ENCODE data around the gene FAM181B. TPM values are rescaled to one million over a fixed set of nuclear protein-coding genes. Genes with fewer than 3 reads are reported as not detected.

Gene FAM181B, protein sequence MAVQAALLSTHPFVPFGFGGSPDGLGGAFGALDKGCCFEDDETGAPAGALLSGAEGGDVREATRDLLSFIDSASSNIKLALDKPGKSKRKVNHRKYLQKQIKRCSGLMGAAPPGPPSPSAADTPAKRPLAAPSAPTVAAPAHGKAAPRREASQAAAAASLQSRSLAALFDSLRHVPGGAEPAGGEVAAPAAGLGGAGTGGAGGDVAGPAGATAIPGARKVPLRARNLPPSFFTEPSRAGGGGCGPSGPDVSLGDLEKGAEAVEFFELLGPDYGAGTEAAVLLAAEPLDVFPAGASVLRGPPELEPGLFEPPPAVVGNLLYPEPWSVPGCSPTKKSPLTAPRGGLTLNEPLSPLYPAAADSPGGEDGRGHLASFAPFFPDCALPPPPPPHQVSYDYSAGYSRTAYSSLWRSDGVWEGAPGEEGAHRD
- total RNA-seq: not detected

DNA sequence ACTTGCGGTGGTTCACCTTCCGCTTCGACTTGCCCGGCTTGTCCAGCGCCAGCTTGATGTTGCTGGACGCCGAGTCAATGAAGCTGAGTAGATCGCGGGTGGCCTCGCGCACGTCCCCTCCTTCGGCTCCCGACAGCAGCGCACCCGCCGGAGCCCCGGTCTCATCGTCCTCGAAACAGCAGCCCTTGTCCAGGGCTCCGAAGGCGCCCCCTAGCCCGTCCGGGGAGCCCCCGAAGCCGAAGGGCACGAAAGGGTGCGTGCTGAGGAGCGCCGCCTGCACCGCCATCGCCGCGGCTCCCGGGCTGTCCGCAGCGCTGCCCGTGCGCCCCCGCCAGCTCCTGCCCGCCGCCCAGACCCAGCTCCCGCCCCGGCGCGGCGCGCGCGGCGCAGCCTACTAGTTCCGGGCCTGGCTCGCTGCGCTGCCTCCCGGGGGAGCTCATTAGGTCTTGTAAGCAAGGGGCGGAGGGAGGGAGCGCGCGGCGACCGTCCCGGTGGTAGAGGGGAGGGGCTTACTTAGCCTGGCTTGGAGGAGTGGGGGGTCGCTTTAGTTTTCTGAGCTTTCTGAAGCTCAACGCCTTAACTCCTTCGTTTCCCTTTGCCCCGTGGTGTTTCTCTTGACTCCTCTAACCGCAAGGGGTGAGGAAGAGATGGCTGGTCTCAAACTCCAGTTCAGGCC is at the start of gene FAM181B:
TSS of gene FAM181B (minus strand) at position 421 of the 676 bp plus-strand sequence. CDS start at position 286, 135 bp downstream.
- ChIA-PET POLR2A (no interaction called here), CTCF (interaction anchor here (1.0 to 1.7 kb wide), 6 partner anchors 10 to 43 kb away, joined by 3 to 6 read pairs (median 4); no protein-coding TSS in a partner anchor)
- peak; percentile 81 for ATAC-seq
- peak; percentile 42 for DNase-seq
- no peak within 1 kb of the TSS for H3K27ac Mint-ChIP-seq
- no peaks in the 10 kb centered on the region for H3K4me1 Mint-ChIP-seq (ENCODE audit: low read depth)
- no peaks in the 10 kb centered on the region for H3K9me3 Mint-ChIP-seq (ENCODE audit: insufficient read depth)
- peaks cover 61% of the 10 kb centered on the region for H3K27me3 Mint-ChIP-seq (ENCODE audit: low read depth)
- H3K36me3 Mint-ChIP-seq (ENCODE audit: low read depth): no peaks in the 10 kb centered on the region
- peak within 1 kb of the TSS; percentile 56 for H3K4me3 Mint-ChIP-seq

DNA sequence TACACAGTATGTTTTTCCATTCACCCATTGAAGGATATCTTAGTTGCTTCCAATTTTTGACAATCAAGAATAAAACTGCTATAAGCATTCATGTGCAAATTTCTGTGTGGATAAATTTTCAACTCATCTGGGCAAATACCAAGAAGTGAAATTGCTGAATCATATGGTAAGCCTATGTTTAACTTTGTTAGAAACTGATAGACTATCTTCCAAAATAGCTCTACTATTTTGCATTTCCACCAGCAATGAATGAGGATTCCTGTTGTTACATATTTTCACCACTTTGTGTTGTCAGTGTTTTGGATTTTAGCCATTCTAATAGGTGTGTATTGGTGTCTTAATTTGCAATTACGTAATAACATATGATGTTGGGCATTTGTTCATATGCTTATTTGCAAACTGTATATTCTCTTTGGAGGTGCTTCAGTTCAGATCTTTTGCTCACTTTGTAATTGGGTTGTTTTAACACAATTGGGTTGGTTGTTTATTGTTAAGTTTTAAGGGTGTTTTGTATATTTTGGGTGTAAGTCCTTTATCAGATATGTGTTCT is 49.2 kb upstream of the FAM181B start:
- DNase-seq (no peak), ATAC-seq (no peak)
- H3K4me1 Mint-ChIP-seq (ENCODE audit: low read depth): no peaks in the 10 kb centered on the region
- ChIA-PET POLR2A (no interaction called here), CTCF (no interaction called here)
- no peak overlapping the region for H3K27ac Mint-ChIP-seq
- H3K36me3 Mint-ChIP-seq (ENCODE audit: low read depth): no peaks in the 10 kb centered on the region
- H3K4me3 Mint-ChIP-seq: no peak overlapping the region
- no peaks in the 10 kb centered on the region for H3K9me3 Mint-ChIP-seq (ENCODE audit: insufficient read depth)
- peaks cover 15% of the 10 kb centered on the region for H3K27me3 Mint-ChIP-seq (ENCODE audit: low read depth)

- Mint-ChIP-seq H3K4me3 (no peak overlapping the region), H3K36me3 (ENCODE audit: low read depth) (no peaks in the 10 kb centered on the region), H3K4me1 (ENCODE audit: low read depth) (no peaks in the 10 kb centered on the region), H3K9me3 (ENCODE audit: insufficient read depth) (no peaks in the 10 kb centered on the region), H3K27ac (no peak overlapping the region), H3K27me3 (ENCODE audit: low read depth) (peaks cover 19% of the 10 kb centered on the region)
- DNase-seq (no peak), ATAC-seq (no peak)
- ChIA-PET CTCF (interaction anchor here (1.0 kb wide), 1 partner anchor 88 kb away, joined by 3 read pairs; no protein-coding TSS in a partner anchor), POLR2A (no interaction called here)
These were observed 45.1 kb upstream of the FAM181B start for GRCh38 chr11:82778776-82779175.

- ChIA-PET POLR2A (no interaction called here), CTCF (interaction anchor here (0.6 to 2.1 kb wide), 12 partner anchors 9 to 125 kb away, joined by 3 to 8 read pairs (median 6); partner anchors contain the start of genes DDIAS and PRCP)
- Mint-ChIP-seq H3K27me3 (ENCODE audit: low read depth) (peaks cover 17% of the 10 kb centered on the region), H3K9me3 (ENCODE audit: insufficient read depth) (no peaks in the 10 kb centered on the region), H3K27ac (no peak overlapping the region), H3K4me1 (ENCODE audit: low read depth) (no peaks in the 10 kb centered on the region), H3K4me3 (no peak overlapping the region), H3K36me3 (ENCODE audit: low read depth) (no peaks in the 10 kb centered on the region)
- no peak for DNase-seq
- no peak for ATAC-seq
These were observed 42.7 kb upstream of the FAM181B start for GRCh38 chr11:82776377-82776776.

DNA sequence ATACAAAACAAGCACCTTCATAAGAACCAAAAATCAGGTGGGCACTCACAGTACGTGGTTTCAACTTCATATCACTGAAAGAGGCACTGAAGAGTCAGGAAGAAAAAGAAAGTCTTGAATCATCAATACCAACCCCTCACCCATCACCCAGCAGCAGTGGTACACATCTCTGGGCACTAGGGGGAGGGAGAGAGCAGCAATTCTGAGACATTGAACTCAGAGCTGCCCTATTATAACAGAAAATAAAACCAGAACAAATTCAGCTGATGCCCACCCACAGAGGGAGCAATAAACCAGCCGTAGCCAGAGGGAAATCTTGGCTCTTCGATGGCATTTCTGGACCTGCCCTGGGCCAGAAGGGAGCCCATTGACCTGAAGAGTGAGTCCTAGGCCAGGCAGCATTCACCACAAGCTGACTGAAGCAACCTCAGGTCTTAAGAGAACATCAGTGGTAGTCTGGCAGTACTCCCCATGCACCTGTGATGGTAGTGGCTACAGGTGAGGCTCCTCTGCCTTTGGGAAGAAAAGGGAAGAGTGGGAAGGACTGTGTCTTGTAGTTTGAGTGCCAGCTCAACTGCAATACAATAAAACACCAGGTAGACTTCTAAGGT is 42.2 kb upstream of the FAM181B start:
- no peaks in the 10 kb centered on the region for H3K9me3 Mint-ChIP-seq (ENCODE audit: insufficient read depth)
- DNase-seq: peak; percentile 57
- peaks cover 17% of the 10 kb centered on the region for H3K27me3 Mint-ChIP-seq (ENCODE audit: low read depth)
- H3K4me1 Mint-ChIP-seq (ENCODE audit: low read depth): no peaks in the 10 kb centered on the region
- peak; percentile 78 for ATAC-seq
- ChIA-PET POLR2A (no interaction called here), CTCF (interaction anchor here (0.6 to 2.1 kb wide), 12 partner anchors 8 to 125 kb away, joined by 3 to 8 read pairs (median 6); partner anchors contain the start of genes DDIAS and PRCP)
- no peaks in the 10 kb centered on the region for H3K36me3 Mint-ChIP-seq (ENCODE audit: low read depth)
- H3K27ac Mint-ChIP-seq: no peak overlapping the region
- H3K4me3 Mint-ChIP-seq: no peak overlapping the region

- Mint-ChIP-seq H3K27me3 (ENCODE audit: low read depth) (peaks cover 17% of the 10 kb centered on the region), H3K4me3 (no peak overlapping the region), H3K9me3 (ENCODE audit: insufficient read depth) (no peaks in the 10 kb centered on the region), H3K27ac (no peak overlapping the region), H3K36me3 (ENCODE audit: low read depth) (no peaks in the 10 kb centered on the region), H3K4me1 (ENCODE audit: low read depth) (no peaks in the 10 kb centered on the region)
- ChIA-PET POLR2A (no interaction called here), CTCF (interaction anchor here (1.0 to 2.1 kb wide), 8 partner anchors 8 to 126 kb away, joined by 4 to 8 read pairs (median 7); partner anchors contain the start of genes DDIAS and PRCP)
- ATAC-seq (no peak), DNase-seq (no peak)
These were observed 41.6 kb upstream of the FAM181B start for GRCh38 chr11:82775218-82775617.

GRCh38 chr11:82771781-82772180 is 38.1 kb upstream of the FAM181B start:
- ChIA-PET POLR2A (no interaction called here), CTCF (no interaction called here)
- ATAC-seq: no peak
- H3K27me3 Mint-ChIP-seq (ENCODE audit: low read depth): peaks cover 12% of the 10 kb centered on the region
- H3K4me3 Mint-ChIP-seq: no peak overlapping the region
- H3K9me3 Mint-ChIP-seq (ENCODE audit: insufficient read depth): no peaks in the 10 kb centered on the region
- no peak for DNase-seq
- H3K36me3 Mint-ChIP-seq (ENCODE audit: low read depth): no peaks in the 10 kb centered on the region
- no peak overlapping the region for H3K27ac Mint-ChIP-seq
- H3K4me1 Mint-ChIP-seq (ENCODE audit: low read depth): no peaks in the 10 kb centered on the region

DNA sequence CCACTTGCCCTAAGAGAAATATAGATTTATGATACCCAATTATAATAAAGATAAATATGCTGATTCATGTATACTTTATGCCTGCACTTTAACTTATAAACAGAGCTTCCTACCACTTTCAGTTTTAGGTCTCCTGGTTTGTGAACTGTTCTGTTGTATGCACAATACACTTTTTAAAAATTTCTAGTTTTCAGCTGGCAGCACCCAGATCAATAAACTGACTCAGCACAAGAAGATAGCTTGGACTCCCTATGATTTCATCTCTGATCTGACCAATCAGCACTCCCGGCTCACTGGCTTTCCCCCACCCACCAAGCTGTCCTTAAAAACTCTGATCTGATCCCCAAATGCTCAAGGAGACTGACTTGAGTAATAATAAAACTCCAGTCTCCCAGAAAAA is 33.5 kb upstream of the FAM181B start:
- peaks cover 5% of the 10 kb centered on the region for H3K27me3 Mint-ChIP-seq (ENCODE audit: low read depth)
- ChIA-PET POLR2A (no interaction called here), CTCF (interaction anchor here (0.6 to 1.6 kb wide), 3 partner anchors 9 to 637 kb away, joined by 3 to 7 read pairs (median 3); no protein-coding TSS in a partner anchor)
- H3K27ac Mint-ChIP-seq: no peak overlapping the region
- no peak overlapping the region for H3K4me3 Mint-ChIP-seq
- no peaks in the 10 kb centered on the region for H3K36me3 Mint-ChIP-seq (ENCODE audit: low read depth)
- no peak for DNase-seq
- no peaks in the 10 kb centered on the region for H3K9me3 Mint-ChIP-seq (ENCODE audit: insufficient read depth)
- no peak for ATAC-seq
- H3K4me1 Mint-ChIP-seq (ENCODE audit: low read depth): no peaks in the 10 kb centered on the region

DNA sequence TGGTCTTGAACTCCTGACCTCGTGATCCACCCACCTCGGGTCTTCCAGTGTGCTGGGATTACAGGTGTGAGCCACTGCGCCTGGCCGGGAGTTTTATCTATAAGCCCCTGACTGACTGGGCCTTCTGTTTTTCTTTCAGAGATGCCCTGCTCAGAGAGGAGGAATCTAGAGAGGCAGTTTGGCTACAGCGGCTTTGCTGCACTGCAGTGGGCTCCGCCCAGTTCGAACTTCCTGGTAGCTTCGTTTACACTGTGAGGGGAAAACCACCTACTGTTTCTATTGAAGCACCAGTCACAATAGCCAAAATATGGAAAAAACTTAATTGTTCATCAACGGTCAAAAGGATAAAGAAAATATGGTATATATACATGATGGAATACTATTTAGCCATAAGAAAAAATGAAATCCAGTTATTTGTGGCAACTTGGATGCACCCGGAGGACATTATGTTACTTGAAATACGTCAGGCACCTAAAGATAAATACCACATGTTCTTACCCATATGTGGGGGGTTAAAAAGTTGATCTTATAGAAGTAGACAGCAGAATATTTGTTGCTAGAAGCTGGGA is 31.9 kb upstream of the FAM181B start:
- Mint-ChIP-seq H3K4me3 (no peak overlapping the region), H3K4me1 (ENCODE audit: low read depth) (no peaks in the 10 kb centered on the region), H3K27ac (no peak overlapping the region), H3K36me3 (ENCODE audit: low read depth) (no peaks in the 10 kb centered on the region), H3K9me3 (ENCODE audit: insufficient read depth) (no peaks in the 10 kb centered on the region), H3K27me3 (ENCODE audit: low read depth) (peaks cover 5% of the 10 kb centered on the region)
- ChIA-PET CTCF (no interaction called here), POLR2A (interaction anchor here (0.6 kb wide), 1 partner anchor 64 kb away, joined by 4 read pairs; no protein-coding TSS in a partner anchor)
- ATAC-seq (no peak), DNase-seq (no peak)

GRCh38 chr11:82763167-82763566 is 29.5 kb upstream of the FAM181B start:
- H3K9me3 Mint-ChIP-seq (ENCODE audit: insufficient read depth): no peaks in the 10 kb centered on the region
- no peak overlapping the region for H3K27ac Mint-ChIP-seq
- H3K36me3 Mint-ChIP-seq (ENCODE audit: low read depth): no peaks in the 10 kb centered on the region
- H3K27me3 Mint-ChIP-seq (ENCODE audit: low read depth): peaks cover 5% of the 10 kb centered on the region
- no peak overlapping the region for H3K4me3 Mint-ChIP-seq
- DNase-seq (no peak), ATAC-seq (no peak)
- ChIA-PET POLR2A (no interaction called here), CTCF (interaction anchor here (2.0 kb wide), 1 partner anchor 12 kb away, joined by 7 read pairs; no protein-coding TSS in a partner anchor)
- no peaks in the 10 kb centered on the region for H3K4me1 Mint-ChIP-seq (ENCODE audit: low read depth)

DNA sequence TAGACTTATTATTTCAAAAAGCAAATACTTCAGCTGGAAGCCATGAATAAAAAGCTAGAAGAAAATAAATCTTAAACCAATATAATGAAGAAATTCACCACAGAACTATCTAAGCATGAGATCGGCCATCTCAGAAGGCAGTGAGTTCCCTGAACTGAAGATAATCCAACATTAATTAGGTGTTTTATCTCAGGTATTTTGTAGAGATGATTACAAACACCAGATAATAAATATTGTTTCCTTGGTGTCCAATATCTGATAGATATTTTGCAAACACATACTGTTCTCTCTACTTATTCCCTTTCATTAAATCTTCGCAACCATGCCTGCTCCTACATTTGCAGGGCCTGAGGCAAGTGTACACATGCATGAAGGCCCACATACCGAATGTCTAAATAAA is 26.0 kb upstream of the FAM181B start:
- Mint-ChIP-seq H3K9me3 (ENCODE audit: insufficient read depth) (no peaks in the 10 kb centered on the region), H3K27ac (no peak overlapping the region), H3K4me3 (no peak overlapping the region), H3K36me3 (ENCODE audit: low read depth) (no peaks in the 10 kb centered on the region), H3K27me3 (ENCODE audit: low read depth) (peaks cover 4% of the 10 kb centered on the region), H3K4me1 (ENCODE audit: low read depth) (peaks cover 13% of the 10 kb centered on the region)
- CTCF ChIA-PET: no interaction called here
- no peak for ATAC-seq
- DNase-seq: no peak
- POLR2A ChIA-PET: no interaction called here
